ENCODE results near the gene MYH16. TPM values are rescaled to one million over a fixed set of nuclear protein-coding genes. Genes with fewer than 3 reads are reported as not detected.

MYH16 gene
- polyA plus RNA-seq, 1 donor (not counting 4 experiments of a cell fraction or from before 2014, with no cell fraction given): 0.69 TPM

DNA sequence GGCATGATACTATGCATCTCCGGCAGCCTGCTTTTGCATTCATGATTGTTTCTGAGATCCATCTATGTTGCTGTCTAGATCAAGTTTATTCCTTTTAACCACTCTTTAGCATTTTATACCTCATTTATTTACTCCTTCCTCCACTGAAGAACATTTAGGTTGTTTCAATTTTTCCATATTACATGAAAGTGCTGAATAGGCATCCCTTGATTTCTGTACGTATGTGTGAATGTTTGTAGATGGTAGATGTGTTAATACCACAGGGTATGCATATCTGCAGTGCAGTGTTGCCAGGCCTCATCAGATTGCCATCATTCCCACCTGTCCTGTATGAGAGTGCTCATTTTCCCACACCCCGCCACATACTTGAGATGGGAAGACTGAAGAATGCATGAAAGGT is 67.0 kb downstream of the MYH16 start:
- H3K9me3 ChIP-seq (ENCODE audit: control insufficient read depth, low read depth, low read length): no peaks in the 10 kb centered on the region
- H3K9ac ChIP-seq (ENCODE audit: control insufficient read depth, extremely low read depth, insufficient read depth, low read length): no peak overlapping the region
- H2AFZ ChIP-seq (ENCODE audit: control insufficient read depth, low read length): no peak overlapping the region
- H3K27ac ChIP-seq (ENCODE audit: control insufficient read depth, insufficient read depth, low read length): no peak overlapping the region
- TF ChIP-seq, protein P1, sequence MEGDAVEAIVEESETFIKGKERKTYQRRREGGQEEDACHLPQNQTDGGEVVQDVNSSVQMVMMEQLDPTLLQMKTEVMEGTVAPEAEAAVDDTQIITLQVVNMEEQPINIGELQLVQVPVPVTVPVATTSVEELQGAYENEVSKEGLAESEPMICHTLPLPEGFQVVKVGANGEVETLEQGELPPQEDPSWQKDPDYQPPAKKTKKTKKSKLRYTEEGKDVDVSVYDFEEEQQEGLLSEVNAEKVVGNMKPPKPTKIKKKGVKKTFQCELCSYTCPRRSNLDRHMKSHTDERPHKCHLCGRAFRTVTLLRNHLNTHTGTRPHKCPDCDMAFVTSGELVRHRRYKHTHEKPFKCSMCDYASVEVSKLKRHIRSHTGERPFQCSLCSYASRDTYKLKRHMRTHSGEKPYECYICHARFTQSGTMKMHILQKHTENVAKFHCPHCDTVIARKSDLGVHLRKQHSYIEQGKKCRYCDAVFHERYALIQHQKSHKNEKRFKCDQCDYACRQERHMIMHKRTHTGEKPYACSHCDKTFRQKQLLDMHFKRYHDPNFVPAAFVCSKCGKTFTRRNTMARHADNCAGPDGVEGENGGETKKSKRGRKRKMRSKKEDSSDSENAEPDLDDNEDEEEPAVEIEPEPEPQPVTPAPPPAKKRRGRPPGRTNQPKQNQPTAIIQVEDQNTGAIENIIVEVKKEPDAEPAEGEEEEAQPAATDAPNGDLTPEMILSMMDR (optimal IDR thresholded peaks at IDR 0.05 in 1 of 3, IDR thresholded peaks at IDR 0.05 in 1 of 3, conservative IDR thresholded peaks at IDR 0.05 in 1 of 3; ENCODE audit: extremely low read depth in 1 of 3, insufficient read depth in 2 of 3, low read length in 3 of 3): no peak
- TF ChIP-seq EZH2 (IDR thresholded peaks at IDR 0.05; ENCODE audit: low read length): no peak
- H3K27me3 ChIP-seq (ENCODE audit: control insufficient read depth, extremely low read depth, insufficient read depth, low read length): no peaks in the 10 kb centered on the region
- FAIRE-seq (no peak), DNase-seq (ENCODE audit: low read depth, low spot score) (no peak)
- no peaks in the 10 kb centered on the region for H4K20me1 ChIP-seq (ENCODE audit: control insufficient read depth, extremely low read depth, insufficient read depth, low read length)
- no peak overlapping the region for H3K4me3 ChIP-seq (ENCODE audit: control insufficient read depth in 2 of 3, extremely low read depth in 1 of 3, insufficient read depth in 2 of 3, low read depth in 1 of 3, low read length in 3 of 3)
- peaks cover 23% of the 10 kb centered on the region for H3K79me2 ChIP-seq (ENCODE audit: control insufficient read depth, insufficient read depth, low read length)
- peaks cover 24 to 39% of the 10 kb centered on the region in 2 experiments for H3K36me3 ChIP-seq (ENCODE audit: control insufficient read depth in 2 of 2, extremely low read depth in 1 of 2, insufficient read depth in 2 of 2, low read length in 2 of 2)
- dilution Hi-C loops (cut with MboI; ENCODE audit: extremely low pct_ligation_motif_present, low sequenced_read_pairs): no loop called here
- no peaks in the 10 kb centered on the region for H3K4me1 ChIP-seq (ENCODE audit: control insufficient read depth, extremely low read depth, insufficient read depth, low read length)
- H3K9me1 ChIP-seq (ENCODE audit: control insufficient read depth, extremely low read depth, insufficient read depth, low read length): no peaks in the 10 kb centered on the region
- no peak overlapping the region for H3K4me2 ChIP-seq (ENCODE audit: control insufficient read depth, extremely low read depth, insufficient read depth, low read depth, low read length)

DNA sequence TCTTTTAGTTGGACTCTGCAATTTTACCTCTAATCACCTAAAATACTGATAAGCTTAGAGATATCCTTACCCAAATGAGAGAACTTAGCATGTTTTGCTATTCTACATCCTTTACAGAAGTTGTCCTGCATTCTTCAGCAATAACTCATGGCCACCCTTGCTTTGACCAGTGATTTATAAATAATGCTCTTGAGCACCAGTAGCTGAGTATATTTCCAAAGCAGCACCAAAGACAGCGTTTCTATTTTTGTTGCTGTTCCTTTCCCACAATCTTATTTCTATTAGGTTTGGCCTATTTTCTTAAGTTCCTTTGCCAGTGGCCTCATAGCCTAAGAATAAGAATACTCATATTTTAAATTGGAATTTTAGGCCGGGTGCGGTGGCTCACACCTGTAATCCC is 68.0 kb downstream of the MYH16 start:
- no peak overlapping the region for H3K9ac ChIP-seq (ENCODE audit: control insufficient read depth, extremely low read depth, insufficient read depth, low read length)
- H3K4me1 ChIP-seq (ENCODE audit: control insufficient read depth, extremely low read depth, insufficient read depth, low read length): no peaks in the 10 kb centered on the region
- dilution Hi-C loops (cut with MboI; ENCODE audit: extremely low pct_ligation_motif_present, low sequenced_read_pairs): no loop called here
- TF ChIP-seq, protein P1 (optimal IDR thresholded peaks at IDR 0.05 in 1 of 3, IDR thresholded peaks at IDR 0.05 in 1 of 3, conservative IDR thresholded peaks at IDR 0.05 in 1 of 3; ENCODE audit: extremely low read depth in 1 of 3, insufficient read depth in 2 of 3, low read length in 3 of 3): no peak
- H2AFZ ChIP-seq (ENCODE audit: control insufficient read depth, low read length): no peak overlapping the region
- no peak overlapping the region for H3K27ac ChIP-seq (ENCODE audit: control insufficient read depth, insufficient read depth, low read length)
- no peaks in the 10 kb centered on the region for H3K9me1 ChIP-seq (ENCODE audit: control insufficient read depth, extremely low read depth, insufficient read depth, low read length)
- H3K9me3 ChIP-seq (ENCODE audit: control insufficient read depth, low read depth, low read length): no peaks in the 10 kb centered on the region
- no peak overlapping the region for H3K4me3 ChIP-seq (ENCODE audit: control insufficient read depth in 2 of 3, extremely low read depth in 1 of 3, insufficient read depth in 2 of 3, low read depth in 1 of 3, low read length in 3 of 3)
- no peak for DNase-seq (ENCODE audit: low read depth, low spot score)
- no peak overlapping the region for H3K4me2 ChIP-seq (ENCODE audit: control insufficient read depth, extremely low read depth, insufficient read depth, low read depth, low read length)
- H4K20me1 ChIP-seq (ENCODE audit: control insufficient read depth, extremely low read depth, insufficient read depth, low read length): no peaks in the 10 kb centered on the region
- H3K27me3 ChIP-seq (ENCODE audit: control insufficient read depth, extremely low read depth, insufficient read depth, low read length): no peaks in the 10 kb centered on the region
- peaks cover 22 to 50% of the 10 kb centered on the region in 2 experiments for H3K36me3 ChIP-seq (ENCODE audit: control insufficient read depth in 2 of 2, extremely low read depth in 1 of 2, insufficient read depth in 2 of 2, low read length in 2 of 2)
- no peak for FAIRE-seq
- peaks cover 20% of the 10 kb centered on the region for H3K79me2 ChIP-seq (ENCODE audit: control insufficient read depth, insufficient read depth, low read length)
